GM18873 (cell line): ENCODE results near the gene E2F4.

ENCODE experiments used
- ATAC-seq: cut with Tn5 transposase; IDR thresholded peaks from one replicate; pipeline ENCODE4 v1.9.1; 2021; ENCODE audit warnings: mild to moderate bottlenecking, moderate library complexity, moderate number of reproducible peaks; ENCODE audit not compliant: unreplicated experiment, low FRiP score

E2F4 gene

GRCh38 chr16:67247192-67248072, 55.5 kb downstream of the E2F4 start, which contains the start of gene FHOD1:
FHOD1 (minus strand) TSS chr16:67247481; CDS start chr16:67247410, 71 bp downstream.
- peak; percentile 33 for ATAC-seq

- no peak for ATAC-seq
These were observed 56.1 kb downstream of the E2F4 start for GRCh38 chr16:67248073-67248400.
